Hair follicular keratinocyte (primary cell): ENCODE measurements around the gene MAGEC3. TPM values are rescaled to one million over a fixed set of nuclear protein-coding genes. Genes with fewer than 3 reads are reported as not detected.

Experiments used
- total RNA-seq: library from RNA; depleted of rRNA; stranded (reverse); fragments of >200 nt; gene quantifications from 2 replicates; pipeline ENCODE4 v1.2.3, GENCODE V29; 2015

MAGEC3 gene
- not detected in 2 replicates for total RNA-seq

GRCh38 chrX:141838016-141838415, at the start of gene MAGEC3:
MAGEC3 (plus strand) TSS chrX:141838316; CDS start chrX:141838316, 0 bp downstream.

GRCh38 chrX:141903400-141904155, 65.5 kb downstream of the MAGEC3 start, which contains the start of gene MAGEC1:
MAGEC1 (plus strand) TSS chrX:141903894; CDS start chrX:141905073, 1,179 bp downstream.

Other genes starting within 250 kb of the MAGEC3 start
- not detected in 2 replicates for gene SPANXA2, start 248.6 kb upstream of the MAGEC3 start, total RNA-seq
- not detected in 2 replicates for gene SPANXD, start 139.6 kb upstream of the MAGEC3 start, total RNA-seq
- gene MAGEC1, start 65.6 kb downstream of the MAGEC3 start, total RNA-seq, result not detected in 2 replicates